HG02943 (cell line): ENCODE data around the gene LMF2.
A peak's percentile ranks its signal among the peaks of the same experiment; 100 is the strongest.
"Not testable (repeated sequence)": the region's sequence is repeated elsewhere in the genome, so short reads cannot be mapped to it uniquely, and the experiment has no call there.

ENCODE experiments used
- ATAC-seq: cut with Tn5 transposase; IDR thresholded peaks from one replicate; pipeline ENCODE4 v1.9.1; 2021; ENCODE audit warnings: mild to moderate bottlenecking, low read depth, moderate library complexity; ENCODE audit not compliant: unreplicated experiment

LMF2 gene

DNA sequence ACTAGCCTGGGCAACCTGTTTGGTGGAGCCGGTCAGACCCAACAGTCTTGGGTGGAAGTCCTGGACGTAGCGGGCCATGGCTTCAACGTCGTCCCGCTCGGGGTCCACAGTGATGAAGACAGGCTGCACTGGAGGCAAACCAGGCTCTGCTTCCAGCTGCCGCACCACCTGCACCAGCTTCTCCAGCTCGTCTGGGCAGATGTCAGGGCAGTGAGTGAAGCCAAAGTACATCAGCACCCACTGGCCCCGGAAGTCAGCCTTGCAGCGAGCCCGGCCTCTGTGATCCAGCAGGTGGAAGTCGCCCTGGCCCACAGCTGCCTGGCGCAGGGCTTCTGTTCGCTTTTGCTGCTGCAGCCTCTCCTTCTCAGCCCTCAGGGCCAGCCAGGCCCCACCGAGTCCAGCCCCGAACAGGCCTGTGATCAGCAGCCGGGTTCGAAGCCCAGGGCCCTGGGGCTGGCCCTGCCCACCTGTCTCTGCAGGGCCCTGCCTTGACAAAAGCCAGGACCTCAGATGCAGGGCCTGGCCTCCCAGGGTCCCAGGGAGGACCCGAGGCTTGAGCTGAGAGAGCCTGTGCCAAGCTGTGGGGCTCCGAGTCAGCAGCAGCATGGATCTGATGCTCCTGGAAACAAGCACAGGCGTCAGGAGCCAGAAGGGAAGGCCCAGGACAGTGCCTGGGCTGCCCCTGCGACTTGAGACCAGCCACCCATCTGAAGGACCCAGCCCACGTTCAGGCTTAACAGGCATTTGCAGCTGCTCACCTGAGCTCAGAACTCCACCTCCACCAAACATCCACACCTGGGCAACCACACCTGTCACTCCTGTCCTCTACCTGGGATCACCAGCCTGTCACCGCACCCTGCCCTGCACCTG lies 16.5 kb upstream of the LMF2 start:
- ATAC-seq: no peak

DNA sequence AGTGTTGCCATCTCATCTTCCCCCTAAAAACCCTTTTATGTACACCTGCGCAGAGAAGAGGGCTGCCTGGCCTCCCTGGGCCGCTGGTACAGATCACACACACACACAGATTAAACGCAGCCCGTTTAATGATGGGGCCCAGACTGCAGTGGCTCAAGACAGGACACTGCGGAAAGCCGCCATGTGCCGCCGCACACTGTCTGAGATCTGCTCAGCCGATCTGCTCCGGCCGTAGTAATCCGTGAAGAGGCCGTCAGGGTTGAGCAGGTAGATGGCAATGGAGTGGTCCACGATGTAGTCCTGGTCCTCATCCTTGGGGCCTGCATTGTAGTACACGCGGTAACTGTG lies 15.9 kb upstream of the LMF2 start:
- ATAC-seq: no peak

DNA sequence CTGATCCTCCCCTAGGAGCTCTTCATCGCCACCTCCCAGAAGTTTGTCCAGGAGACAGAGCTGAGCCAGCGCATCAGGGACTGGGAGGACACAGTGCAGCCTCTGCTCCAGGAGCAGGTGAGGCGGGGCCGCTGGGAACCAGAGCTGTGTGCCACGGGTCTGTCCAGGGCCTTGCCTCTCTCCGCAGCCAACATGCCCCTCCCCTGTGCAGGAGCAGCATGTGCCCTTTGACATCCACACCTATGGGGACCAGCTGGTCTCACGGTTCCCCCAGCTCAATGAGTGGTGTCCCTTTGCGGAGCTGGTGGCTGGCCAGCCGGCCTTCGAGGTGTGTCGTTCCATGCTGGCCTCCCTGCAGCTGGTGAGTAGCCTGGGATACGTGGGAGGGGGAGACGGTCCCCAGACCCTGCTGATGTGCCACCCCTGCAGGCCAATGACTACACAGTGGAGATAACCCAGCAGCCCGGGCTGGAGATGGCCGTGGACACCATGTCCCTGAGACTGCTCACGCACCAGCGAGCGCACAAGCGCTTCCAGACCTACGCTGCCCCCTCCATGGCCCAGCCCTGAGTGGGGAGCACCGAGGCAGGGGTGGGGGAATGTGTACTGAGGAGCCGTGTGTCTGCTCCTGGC lies 15.4 kb upstream of the LMF2 start:
- ATAC-seq: no peak

DNA sequence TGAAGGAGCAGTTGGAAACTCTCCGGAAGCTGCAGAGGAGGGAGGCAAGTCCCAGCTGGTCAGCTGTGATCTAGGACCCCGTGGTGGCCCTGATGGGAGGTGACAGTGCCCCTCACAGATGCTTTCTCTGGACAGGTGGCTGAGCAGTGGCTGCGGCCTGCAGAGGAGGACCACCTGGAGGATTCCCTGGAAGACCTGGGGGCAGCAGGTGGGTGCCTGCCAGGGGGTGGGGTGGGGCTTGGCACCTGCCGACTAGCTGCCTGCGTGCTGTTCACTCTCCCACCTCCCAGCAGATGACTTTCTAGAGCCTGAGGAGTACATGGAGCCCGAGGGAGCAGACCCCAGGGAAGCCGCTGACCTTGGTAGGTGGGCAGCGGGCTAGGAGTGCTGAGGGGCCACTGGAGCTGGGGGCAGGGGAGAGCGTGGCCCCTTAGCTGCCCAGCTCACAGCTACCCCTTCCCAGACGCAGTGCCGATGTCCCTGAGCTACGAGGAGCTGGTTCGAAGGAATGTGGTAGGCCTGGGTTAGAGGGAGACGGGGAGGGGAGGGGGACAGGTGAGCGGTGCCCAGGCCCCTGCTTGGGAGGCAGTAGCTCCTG lies 14.8 kb upstream of the LMF2 start:
- ATAC-seq: no peak

- ATAC-seq: no peak
These were observed 14.2 kb upstream of the LMF2 start for GRCh38 chr22:50521710-50522109.

DNA sequence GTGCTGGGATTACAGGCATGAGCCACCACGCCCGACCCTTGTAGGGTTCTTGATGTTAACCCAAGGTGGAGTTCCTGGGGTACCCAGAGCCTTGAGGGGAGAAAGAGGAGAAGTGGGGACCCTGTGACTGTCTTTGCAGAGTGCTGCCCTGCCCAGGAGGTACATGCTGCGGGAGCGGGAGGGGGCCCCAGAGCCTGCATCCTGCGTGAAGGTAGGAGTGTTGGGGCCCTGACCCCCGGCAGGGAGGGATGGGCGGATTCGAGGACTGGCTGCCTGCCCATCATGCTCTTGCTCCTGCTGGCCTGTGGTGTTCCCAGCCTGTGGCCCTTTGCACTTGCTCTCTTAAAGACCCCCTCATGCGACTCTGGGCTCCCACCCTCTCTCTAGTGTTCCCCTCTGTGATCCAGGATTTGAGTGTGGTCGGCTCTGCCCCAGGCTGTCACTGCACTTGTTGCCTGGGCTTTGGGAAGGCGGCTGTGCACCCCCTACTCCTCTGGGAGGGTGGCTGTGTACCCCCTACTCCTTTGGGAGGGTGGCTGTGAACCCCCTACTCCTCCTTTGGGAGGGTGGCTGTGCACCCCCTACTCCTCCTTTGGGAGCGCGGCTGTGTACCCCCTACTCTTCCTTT lies 13.4 kb upstream of the LMF2 start:
- no peak for ATAC-seq

DNA sequence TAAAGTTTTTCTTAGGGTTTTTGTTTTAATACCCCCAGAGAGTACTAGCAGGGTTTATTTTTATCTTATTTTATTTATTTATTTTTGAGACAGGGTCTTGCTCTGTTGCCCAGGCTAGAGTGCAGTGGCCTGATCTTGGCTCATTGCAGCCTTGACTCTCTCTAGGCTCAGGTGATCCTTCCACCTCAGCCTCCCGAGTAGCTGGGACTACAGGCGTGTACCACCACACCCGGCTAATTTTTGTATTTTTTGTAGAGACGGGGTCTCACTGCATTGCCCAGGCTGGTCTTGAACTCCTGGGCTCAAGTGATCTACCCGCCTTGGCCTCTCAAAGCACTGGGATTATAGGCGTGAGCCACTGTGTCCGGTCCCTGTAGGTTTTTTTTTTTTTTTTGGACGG lies 12.7 kb upstream of the LMF2 start:
- ATAC-seq: not testable (repeated sequence)

- ATAC-seq: no peak
These were observed 11.6 kb upstream of the LMF2 start for GRCh38 chr22:50519151-50519550.

- no peak for ATAC-seq
These were observed 11.1 kb upstream of the LMF2 start for GRCh38 chr22:50518606-50519005.

DNA sequence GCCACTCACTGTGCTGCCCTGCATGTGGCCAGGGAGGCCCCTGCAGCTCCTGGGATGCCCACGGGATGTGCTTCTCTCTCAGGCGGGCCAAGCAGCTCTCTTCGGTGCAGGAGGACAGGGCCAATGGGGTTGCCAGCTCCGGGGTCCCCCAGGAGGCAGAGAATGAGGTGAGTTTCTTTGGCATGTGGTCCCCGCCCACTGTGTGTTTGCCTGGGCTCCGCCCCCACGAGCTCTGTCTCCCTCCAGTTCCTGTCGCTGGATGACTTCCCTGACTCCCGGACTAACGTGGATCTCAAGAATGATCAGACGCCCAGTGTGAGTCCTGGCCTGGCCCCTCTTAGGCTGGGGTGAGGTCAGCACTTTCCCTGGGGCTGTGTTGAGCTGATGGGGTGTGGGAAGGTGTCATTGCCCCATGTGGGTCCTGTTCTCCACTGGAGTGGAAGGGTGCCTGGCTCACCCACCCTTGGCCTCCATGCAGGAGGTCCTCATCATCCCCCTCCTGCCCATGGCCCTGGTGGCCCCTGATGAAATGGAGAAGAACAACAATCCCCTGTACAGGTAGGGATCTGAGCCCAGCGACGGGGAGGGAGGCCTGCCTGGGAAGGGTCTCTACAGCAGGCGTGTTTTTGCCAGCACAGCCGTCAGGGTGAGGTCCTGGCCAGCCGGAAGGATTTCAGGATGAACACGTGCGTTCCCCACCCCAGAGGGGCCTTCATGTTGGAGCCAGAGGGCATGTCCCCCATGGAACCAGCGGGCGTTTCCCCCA lies 10.2 kb upstream of the LMF2 start:
- no peak for ATAC-seq

GRCh38 chr22:50516891-50517290 lies 9.4 kb upstream of the LMF2 start:
- no peak for ATAC-seq

DNA sequence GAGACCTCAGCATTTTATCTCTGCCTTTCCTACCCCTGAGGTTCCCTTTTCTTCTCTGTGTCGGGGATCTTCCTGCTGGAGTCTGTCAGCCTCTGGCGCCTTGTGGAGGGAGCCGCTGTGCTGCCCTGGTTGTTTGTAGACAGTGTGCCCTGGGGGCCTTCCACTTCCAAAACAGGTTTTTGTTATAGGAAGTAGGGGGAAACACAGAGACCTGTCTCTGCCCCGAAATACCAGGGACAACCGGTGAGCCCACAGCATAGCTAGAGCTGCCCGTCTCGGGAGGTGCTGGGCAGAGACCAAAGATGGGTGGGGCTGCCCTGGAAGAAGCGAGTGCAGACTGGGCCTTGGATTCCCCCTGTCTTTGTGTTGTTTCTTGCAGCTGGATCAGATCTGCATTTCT lies 8.6 kb upstream of the LMF2 start:
- ATAC-seq: no peak

GRCh38 chr22:50513175-50513574 lies 5.7 kb upstream of the LMF2 start:
- no peak for ATAC-seq

DNA sequence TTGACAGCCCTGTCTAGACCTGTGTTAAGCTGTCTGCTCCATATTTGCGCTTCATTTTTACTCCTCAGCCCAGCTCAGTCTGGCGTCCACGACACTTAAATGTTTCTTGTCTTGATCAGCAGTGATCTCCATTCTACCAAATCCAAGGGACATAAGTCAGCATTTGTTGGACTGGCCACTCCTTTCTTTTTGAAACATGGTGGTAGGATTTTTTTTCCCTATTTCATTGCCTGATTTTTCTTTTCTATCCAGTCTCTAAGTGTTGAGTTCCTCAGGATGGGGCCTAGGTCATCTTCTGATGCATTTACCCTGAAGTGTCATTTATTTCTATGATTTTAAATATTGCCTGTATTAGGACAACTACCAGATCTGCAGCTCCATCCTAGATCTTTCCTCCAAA lies 1.4 kb upstream of the LMF2 start:
- no peak for ATAC-seq

GRCh38 chr22:50507991-50508884 lies 736 bp upstream of the LMF2 start, which contains the start of gene NCAPH2:
Gene NCAPH2, plus strand, starts transcription at chr22:50508224. Its CDS starts 114 bp downstream, at chr22:50508338.
- ATAC-seq: peak; percentile 69

- peak; percentile 6 for ATAC-seq
These were observed 686 bp downstream of the LMF2 start for GRCh38 chr22:50506611-50507420.

- ATAC-seq: no peak
These were observed 1.5 kb downstream of the LMF2 start for GRCh38 chr22:50505776-50506610.

DNA sequence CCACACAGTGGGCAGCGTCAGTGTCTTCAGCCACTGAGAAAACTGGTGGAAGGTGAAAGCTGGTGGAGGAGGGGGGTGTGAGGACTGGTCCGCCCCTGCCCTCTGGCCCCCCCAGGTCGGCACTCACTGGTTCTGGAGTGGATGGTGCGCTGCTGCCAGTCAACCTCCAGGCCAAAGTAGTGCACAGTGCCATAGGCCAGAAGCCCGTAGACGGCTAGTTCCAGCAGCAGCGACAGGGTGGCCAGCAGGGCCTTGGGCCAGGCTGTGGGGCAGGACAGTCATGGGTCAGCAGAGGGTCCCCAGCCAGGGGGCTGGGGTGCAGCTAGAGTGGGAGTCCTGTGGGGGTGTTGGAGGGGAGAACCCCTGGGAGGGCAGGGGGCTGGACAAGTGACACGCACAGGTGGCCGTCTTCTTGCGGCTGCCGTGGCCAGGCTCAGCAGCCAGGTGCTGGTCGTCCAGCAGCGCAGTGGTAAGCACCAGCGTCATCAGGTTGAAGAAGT lies 2.2 kb downstream of the LMF2 start:
- no peak for ATAC-seq
